A549 treated with dexamethasone at 1 μM for 4 hours (cell line): Measurements from ENCODE around the gene TBCE. TPM values are rescaled to one million over a fixed set of nuclear protein-coding genes. Genes with fewer than 3 reads are reported as not detected.

Experiments
- total RNA-seq: library from RNA; stranded (reverse); fragments of 200-300 nt; extraction: Qiagen RNA extraction; gene quantifications from 5 replicates; pipeline ENCODE4 v1.2.3, GENCODE V29; 2022

TBCE gene, protein sequence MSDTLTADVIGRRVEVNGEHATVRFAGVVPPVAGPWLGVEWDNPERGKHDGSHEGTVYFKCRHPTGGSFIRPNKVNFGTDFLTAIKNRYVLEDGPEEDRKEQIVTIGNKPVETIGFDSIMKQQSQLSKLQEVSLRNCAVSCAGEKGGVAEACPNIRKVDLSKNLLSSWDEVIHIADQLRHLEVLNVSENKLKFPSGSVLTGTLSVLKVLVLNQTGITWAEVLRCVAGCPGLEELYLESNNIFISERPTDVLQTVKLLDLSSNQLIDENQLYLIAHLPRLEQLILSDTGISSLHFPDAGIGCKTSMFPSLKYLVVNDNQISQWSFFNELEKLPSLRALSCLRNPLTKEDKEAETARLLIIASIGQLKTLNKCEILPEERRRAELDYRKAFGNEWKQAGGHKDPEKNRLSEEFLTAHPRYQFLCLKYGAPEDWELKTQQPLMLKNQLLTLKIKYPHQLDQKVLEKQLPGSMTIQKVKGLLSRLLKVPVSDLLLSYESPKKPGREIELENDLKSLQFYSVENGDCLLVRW
- 39.8 to 47.9 TPM (median 41.4 TPM) in 5 replicates for total RNA-seq

DNA sequence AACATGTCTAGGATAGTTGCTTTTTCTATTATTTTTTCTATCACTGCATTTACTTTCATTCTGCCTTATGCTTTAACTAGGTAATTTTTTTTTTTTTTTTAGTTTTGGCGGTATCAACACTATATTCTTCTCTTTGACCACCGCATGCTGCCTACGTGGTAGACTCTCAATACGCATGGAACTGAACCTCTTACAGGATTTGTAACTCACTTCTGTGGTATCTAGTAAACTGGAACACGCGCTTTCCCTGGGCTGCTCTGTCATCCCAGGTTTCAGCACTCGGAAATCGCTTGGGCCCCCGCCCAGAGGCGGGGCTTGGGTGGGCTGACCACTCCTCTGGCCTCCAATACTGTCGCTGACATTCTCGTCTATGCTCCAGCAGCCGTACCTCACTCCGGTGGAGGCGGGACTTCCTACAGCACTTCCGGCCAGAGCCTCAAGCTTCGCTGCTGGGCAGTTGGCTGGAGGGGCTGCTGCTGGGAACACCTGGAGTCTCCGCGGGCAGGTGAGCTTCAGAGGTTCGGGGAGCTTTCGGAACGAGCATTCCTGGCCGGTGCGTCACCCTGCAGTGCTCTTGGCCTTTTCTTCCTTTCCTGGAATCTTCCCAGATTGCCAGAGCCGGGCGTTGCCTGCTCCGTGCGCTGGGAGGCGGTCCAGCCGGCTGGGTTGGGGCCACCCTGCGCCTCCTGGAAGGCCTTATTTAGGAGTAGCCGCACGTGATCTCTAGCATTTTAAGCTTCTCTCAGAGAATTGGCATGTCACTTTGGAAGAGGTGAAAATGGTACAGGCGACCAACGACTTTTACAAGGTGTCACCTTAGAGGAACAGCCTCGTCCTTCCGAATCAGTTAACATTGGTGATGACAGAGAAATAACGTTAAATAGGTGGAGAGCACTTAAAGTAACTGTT, at the start of gene TBCE:
Gene TBCE (plus strand): TSS at position 428 of the 909 bp plus-strand sequence. CDS start 12,623 bp downstream, outside the sequence.

DNA sequence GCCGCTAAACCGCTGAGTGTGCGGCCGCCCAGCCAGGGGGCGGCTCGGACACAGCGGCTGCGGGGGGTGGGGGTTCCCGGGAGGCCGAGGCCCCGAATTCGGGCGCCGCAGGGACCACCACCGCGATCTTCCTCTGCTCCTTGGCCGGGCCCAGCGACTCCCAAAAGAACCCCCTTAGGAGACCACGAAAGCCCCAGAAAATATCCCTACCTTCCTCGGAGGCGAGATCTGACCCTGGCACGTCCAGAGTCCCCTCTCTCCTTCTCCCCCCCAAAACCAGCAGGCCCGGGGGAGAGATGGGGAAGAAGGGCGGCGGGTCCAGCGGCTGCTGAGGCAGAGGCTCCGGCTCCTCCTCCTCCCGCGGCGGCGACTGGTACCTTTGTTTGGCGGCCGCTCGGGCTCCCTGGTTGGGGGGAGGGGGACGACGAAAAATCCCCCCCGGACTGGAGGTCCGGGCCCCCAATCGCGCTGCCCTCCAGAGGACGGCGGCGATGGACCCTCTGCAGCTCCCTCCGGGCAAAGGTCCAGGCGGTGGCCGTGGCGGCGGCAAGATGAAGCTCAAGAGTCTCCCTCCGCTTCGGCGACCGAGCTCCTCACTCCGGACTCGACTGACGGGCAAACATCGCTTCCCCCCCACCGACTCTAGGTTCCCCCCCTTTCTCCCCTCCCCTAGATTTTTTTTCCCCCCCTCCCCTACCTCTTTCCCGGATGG, 39.5 kb upstream of the TBCE start, which contains the start of gene ARID4B:
Gene ARID4B (minus strand): TSS at position 621 of the 712 bp plus-strand sequence. CDS start 1,260 bp downstream, outside the sequence.

DNA sequence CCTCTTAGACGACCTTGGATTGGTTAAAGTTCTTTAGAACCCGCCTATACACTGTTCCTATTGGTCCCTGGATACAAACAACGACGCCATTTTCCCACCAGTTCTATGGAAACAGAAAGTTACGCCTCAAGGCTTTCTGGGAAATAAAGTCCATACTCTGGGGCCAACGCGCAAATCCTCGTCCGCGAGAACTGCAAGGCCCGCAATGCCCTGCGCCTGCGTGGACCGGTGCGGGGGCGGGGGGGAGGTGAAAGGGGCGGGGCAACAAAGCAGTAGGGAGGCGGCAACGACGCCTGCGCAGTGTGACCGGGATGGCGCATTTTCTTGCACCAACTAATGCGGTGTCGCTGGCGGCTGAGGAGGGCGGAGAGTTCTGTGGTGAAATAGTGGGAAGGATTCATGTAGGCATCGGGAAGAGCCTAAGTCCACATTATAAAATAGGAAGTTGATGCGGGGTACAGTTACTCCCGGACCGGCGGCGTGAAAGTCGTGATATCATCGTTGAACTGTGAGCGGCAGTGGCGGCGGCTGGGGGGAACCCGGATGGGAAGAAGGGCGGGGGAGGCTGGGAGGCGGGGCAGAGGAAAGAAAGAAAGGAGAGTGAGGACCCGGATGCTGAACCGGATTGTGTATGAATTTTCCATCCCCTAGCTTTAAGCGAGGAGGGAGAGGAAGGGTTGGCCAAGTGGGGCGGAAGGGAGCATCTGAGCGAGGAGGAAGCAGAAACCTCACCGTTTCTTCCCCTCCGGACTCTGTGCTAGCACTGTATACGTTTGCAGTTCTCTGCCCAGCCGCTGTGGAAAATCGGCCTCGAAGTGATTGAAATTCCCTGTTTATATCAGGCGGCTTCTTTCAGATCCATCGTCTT, 38.7 kb upstream of the TBCE start, which contains the start of gene GGPS1:
Gene GGPS1 (plus strand): TSS at position 300 of the 868 bp plus-strand sequence. CDS start 6,695 bp downstream, outside the sequence.

Other genes starting within 250 kb of the TBCE start
- 97.7 to 114 TPM (median 104 TPM) in 5 replicates for gene TOMM20, start 238.6 kb upstream of the TBCE start, total RNA-seq
- 63.6 to 80.7 TPM (median 71.8 TPM) in 5 replicates for gene RBM34, start 206.2 kb upstream of the TBCE start, total RNA-seq
- gene ARID4B, start 39.2 kb upstream of the TBCE start, total RNA-seq = 12.0 to 18.6 TPM (median 15.6 TPM) in 5 replicates
- gene GGPS1, start 38.9 kb upstream of the TBCE start, total RNA-seq = 19.4 to 25.4 TPM (median 20.3 TPM) in 5 replicates
- gene B3GALNT2, start 137.0 kb downstream of the TBCE start, total RNA-seq = 16.8 to 22.2 TPM (median 21.4 TPM) in 5 replicates